ENCODE data around the gene RHO.

DNA sequence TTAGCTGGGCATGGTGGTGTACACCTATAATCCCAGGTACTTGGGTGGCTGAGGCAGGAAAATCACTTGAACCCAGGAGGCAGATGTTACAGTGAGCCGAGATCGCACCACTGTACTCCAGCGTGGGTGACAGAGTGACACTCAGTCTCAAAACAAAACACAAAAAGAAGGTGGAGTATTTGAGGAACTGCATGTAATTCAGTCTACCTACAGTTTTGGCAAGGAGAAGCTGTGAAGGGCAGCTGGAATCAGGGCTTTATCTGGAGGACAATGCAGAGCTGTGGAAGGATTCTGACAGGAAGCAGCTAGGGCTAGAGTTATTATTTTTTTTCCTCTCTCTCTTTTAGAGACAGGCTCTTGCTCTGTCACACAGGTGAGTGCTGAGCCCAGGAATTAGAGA is 21.4 kb downstream of the RHO start:
- TF ChIP-seq EZH2phosphoT487 (IDR thresholded peaks at IDR 0.05; ENCODE audit: low read depth, severe bottlenecking, unreplicated experiment) (no peak), EZH2 (IDR thresholded peaks at IDR 0.05; ENCODE audit: borderline replicate concordance) (no peak)
- TF ChIP-seq, protein P1, sequence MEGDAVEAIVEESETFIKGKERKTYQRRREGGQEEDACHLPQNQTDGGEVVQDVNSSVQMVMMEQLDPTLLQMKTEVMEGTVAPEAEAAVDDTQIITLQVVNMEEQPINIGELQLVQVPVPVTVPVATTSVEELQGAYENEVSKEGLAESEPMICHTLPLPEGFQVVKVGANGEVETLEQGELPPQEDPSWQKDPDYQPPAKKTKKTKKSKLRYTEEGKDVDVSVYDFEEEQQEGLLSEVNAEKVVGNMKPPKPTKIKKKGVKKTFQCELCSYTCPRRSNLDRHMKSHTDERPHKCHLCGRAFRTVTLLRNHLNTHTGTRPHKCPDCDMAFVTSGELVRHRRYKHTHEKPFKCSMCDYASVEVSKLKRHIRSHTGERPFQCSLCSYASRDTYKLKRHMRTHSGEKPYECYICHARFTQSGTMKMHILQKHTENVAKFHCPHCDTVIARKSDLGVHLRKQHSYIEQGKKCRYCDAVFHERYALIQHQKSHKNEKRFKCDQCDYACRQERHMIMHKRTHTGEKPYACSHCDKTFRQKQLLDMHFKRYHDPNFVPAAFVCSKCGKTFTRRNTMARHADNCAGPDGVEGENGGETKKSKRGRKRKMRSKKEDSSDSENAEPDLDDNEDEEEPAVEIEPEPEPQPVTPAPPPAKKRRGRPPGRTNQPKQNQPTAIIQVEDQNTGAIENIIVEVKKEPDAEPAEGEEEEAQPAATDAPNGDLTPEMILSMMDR (IDR thresholded peaks at IDR 0.05; ENCODE audit: poor library complexity), result no peak
